Colonic mucosa (tissue), 4 donors: Measurements from ENCODE around the gene ACADVL. TPM values are rescaled to one million over a fixed set of nuclear protein-coding genes. Genes with fewer than 3 reads are reported as not detected.
"Not testable (repeated sequence)": the region's sequence is repeated elsewhere in the genome, so short reads cannot be mapped to it uniquely, and the experiment has no call there.

Source experiments
- DNase-seq: peaks from one replicate; pipeline ENCODE4 v3.0.0-alpha.2; 2020
- H3K27ac ChIP-seq: fragments of 200-600 bp; one replicate; pipeline ENCODE4 v1.8.0; 2021
- H3K27me3 ChIP-seq: fragments of 200-600 bp; one replicate; pipeline ENCODE4 v1.8.0; 2021
- H3K36me3 ChIP-seq: fragments of 200-600 bp; one replicate; pipeline ENCODE4 v1.8.0; 2021
- H3K4me1 ChIP-seq: fragments of 200-600 bp; one replicate; pipeline ENCODE4 v1.8.0; 2021; ENCODE audit warnings: mild to moderate bottlenecking
- H3K4me3 ChIP-seq: fragments of 200-600 bp; one replicate; pipeline ENCODE4 v1.8.0; 2021
- H3K9ac ChIP-seq, 2 donors: one replicate each; pipeline ENCODE4 v1.7.0; 2013; ENCODE audit warnings: control low read depth in 2 of 2, low read depth in 2 of 2, low read length in 2 of 2
- H3K9me3 ChIP-seq: fragments of 200-600 bp; one replicate; pipeline ENCODE4 v1.8.0; 2021
- CTCF ChIP-seq: fragments of 200-600 bp; IDR thresholded peaks from one replicate; pipeline ENCODE4 v1.8.0; 2022; ENCODE audit warnings: antibody characterized with exemption, mild to moderate bottlenecking
- intact Hi-C: fragments of 100-400 bp; cut with DNase I; formaldehyde crosslinking; loops from one replicate; pipeline ENCODE4 v1.14.1; 2022
- total RNA-seq, 2 donors: library from RNA; stranded (reverse); fragmentation: NEBNext Ultra II Directional in 1 of 2; extraction: Animal tissue kit (Norgen Biotek cat#: 25700) in 1 of 2; gene quantifications; one replicate each; pipeline ENCODE4 v1.2.1, GENCODE V29; 2021
- donor health status: healthy.
- donor health status: DM: no; HTN: no; CAD: no.
- donor health status: DM: no; HTN: no; CAD: no.

ACADVL gene
- total RNA-seq, 2 donors from 2014 or later, result 606 to 859 TPM

DNA sequence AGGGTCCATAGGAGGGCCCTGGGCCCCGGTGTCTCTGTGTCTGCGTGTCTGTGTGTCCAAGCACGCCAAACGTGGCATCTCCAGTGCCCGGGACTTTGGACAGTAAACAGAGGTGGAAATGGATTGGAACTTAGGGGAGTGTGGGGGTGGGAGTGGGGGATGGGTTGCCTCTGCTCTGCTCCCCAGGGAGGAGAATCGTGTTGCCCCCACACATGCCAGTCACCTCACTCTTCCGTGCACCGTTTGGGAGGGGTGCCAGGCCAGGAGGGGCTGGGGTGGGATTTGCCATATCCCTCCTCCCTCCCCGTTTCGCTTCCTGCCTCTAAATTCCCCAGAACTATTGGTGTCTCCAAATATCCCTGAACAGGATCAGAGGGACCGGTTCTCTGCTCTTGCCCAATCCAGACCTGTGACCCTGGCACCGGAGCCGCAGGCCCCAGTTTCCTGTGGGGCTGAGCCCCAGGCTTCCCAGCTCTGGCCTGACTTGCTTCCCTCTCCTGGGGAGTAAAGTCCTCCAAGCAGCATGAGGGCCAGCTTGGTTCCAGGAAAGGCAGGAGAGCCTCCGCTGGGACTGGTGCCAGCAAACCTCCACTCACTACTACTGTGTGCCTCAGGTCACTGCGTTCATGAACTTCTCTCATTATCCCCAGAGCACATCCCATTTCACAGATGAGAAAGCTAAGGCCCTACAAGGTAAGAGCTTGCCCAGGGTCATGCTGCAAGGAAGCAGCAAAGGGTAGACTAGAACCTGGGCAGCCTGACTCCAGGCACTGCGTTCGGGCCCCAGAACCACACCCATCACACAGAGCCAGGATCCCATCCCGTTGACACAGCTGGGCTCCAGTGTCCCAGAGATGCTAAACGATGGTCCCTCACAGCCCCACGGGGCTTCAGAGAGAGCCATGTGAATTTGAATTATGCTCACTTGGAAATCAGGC lies 40.2 kb upstream of the ACADVL start, which contains the start of gene ASGR1:
TSS of gene ASGR1 (minus strand) at position 54 of the 938 bp plus-strand sequence. CDS start 807 bp downstream, outside the sequence.
- Histone ChIP-seq H3K9me3 (no peaks in the 10 kb centered on the region), H3K27ac (no peak within 1 kb of the TSS), H3K4me3 (no peak within 1 kb of the TSS), H3K36me3 (no peaks in the 10 kb centered on the region), H3K27me3 (no peaks in the 10 kb centered on the region), H3K9ac (no peak within 1 kb of the TSS), H3K4me1 (peaks cover 7% of the 10 kb centered on the region)
- intact Hi-C loops, result no loop called here
- TF ChIP-seq CTCF, result no peak
- no peak for DNase-seq

GRCh38 chr17:7182101-7182500 lies 37.6 kb upstream of the ACADVL start:
- H3K27ac ChIP-seq, H3K4me3 ChIP-seq, H3K9me3 ChIP-seq, H3K9ac ChIP-seq, DNase-seq, intact Hi-C loops, H3K36me3 ChIP-seq, H3K27me3 ChIP-seq, H3K4me1 ChIP-seq: not testable (repeated sequence)

- Histone ChIP-seq H3K9me3 (no peaks in the 10 kb centered on the region), H3K36me3 (no peaks in the 10 kb centered on the region), H3K4me3 (no peak overlapping the region), H3K27ac (no peak overlapping the region), H3K9ac (peak overlapping the region in 1 of 2 donors; percentile 24), H3K27me3 (no peaks in the 10 kb centered on the region), H3K4me1 (no peaks in the 10 kb centered on the region)
- DNase-seq, result no peak
- intact Hi-C loops, result no loop called here
- TF ChIP-seq CTCF, result no peak
Observed at GRCh38 chr17:7183433-7184090, 36.2 kb upstream of the ACADVL start.

- H3K36me3 ChIP-seq, result no peaks in the 10 kb centered on the region
- no peaks in the 10 kb centered on the region for H3K4me1 ChIP-seq
- no peak overlapping the region for H3K27ac ChIP-seq
- DNase-seq, result peak; percentile 82
- no peak overlapping the region for H3K4me3 ChIP-seq
- H3K9me3 ChIP-seq, result no peaks in the 10 kb centered on the region
- H3K27me3 ChIP-seq, result no peaks in the 10 kb centered on the region
- TF ChIP-seq CTCF, result no peak
- peak overlapping the region in 1 of 2 donors; percentile 24 for H3K9ac ChIP-seq
- intact Hi-C loops, result no loop called here
Observed at GRCh38 chr17:7184091-7184488, 35.6 kb upstream of the ACADVL start.

- intact Hi-C loops, result no loop called here
- H3K9ac ChIP-seq, result no peak overlapping the region
- no peak for DNase-seq
- H3K27ac ChIP-seq, result no peak overlapping the region
- TF ChIP-seq CTCF, result no peak
- H3K4me1 ChIP-seq, result no peaks in the 10 kb centered on the region
- no peaks in the 10 kb centered on the region for H3K36me3 ChIP-seq
- no peaks in the 10 kb centered on the region for H3K9me3 ChIP-seq
- H3K4me3 ChIP-seq, result no peak overlapping the region
- H3K27me3 ChIP-seq, result no peaks in the 10 kb centered on the region
Observed at GRCh38 chr17:7184647-7185046, 35.1 kb upstream of the ACADVL start.
